Endothelial cell of umbilical vein (primary cell): Measurements from ENCODE around the gene ECSIT. TPM values are rescaled to one million over a fixed set of nuclear protein-coding genes. Genes with fewer than 3 reads are reported as not detected.

Experiments
- BruUV-seq: library from RNA; stranded (reverse); fragments of 400-500 nt; replicated peaks from 2 replicates; lab custom pipeline; 2021; lab: Mats Ljungman, UMichigan
- CTCF ChIA-PET: fragments of 300-600, 350-600 bp; sonication (Branson Sonifier 250); formaldehyde crosslinking; loops from one replicate; lab custom pipeline; 2021; ENCODE audit warnings: antibody characterized with exemption, inconsistent platforms; lab: Charles Lee
- POLR2A ChIA-PET: fragments of 300-600, 350-600 bp; sonication (Branson Sonifier 250); formaldehyde crosslinking; loops from one replicate; lab custom pipeline; 2021; ENCODE audit warnings: antibody characterized with exemption, inconsistent platforms; lab: Charles Lee
- DNase-seq: peaks from one replicate; pipeline ENCODE4 v3.0.0-alpha.2; 2011; ENCODE audit warnings: low read depth, low spot score
- FAIRE-seq: peaks from 2 replicates; lab custom pipeline; 2011; peaks lifted over from hg19 to GRCh38; lab: Jason Lieb, UNC
- H2AFZ ChIP-seq: 2 replicates; pipeline ENCODE4 v1.6.0; 2012; ENCODE audit warnings: low read depth, low read length, control low read depth, inconsistent platforms
- H3K27ac ChIP-seq: 2 replicates; pipeline ENCODE4 v1.5.1; 2011; ENCODE audit warnings: low read depth, mild to moderate bottlenecking, control low read depth, low read length, moderate library complexity; ENCODE audit not compliant: insufficient read depth
- H3K27me3 ChIP-seq, 2 experiments: 2 replicates each; pipeline versions ENCODE4 v1.6.0 to v1.6.1; 2011; ENCODE audit warnings: low read length in 2 of 2, mixed read lengths in 1 of 2; ENCODE audit not compliant: control insufficient read depth in 2 of 2, insufficient read depth in 2 of 2
- H3K36me3 ChIP-seq, 2 experiments: 2 replicates in 1 of 2; 3 replicates in 1 of 2; pipeline ENCODE4 v1.5.1; 2011; ENCODE audit warnings: low read length in 2 of 2, mild to moderate bottlenecking in 1 of 2, moderate library complexity in 1 of 2; ENCODE audit not compliant: control insufficient read depth in 2 of 2, insufficient read depth in 2 of 2; ENCODE audit errors: extremely low read depth in 1 of 2
- H3K4me1 ChIP-seq: 3 replicates; pipeline ENCODE4 v1.5.1; 2011; ENCODE audit warnings: mild to moderate bottlenecking, low read length; ENCODE audit not compliant: control insufficient read depth, insufficient read depth; ENCODE audit errors: extremely low read depth
- H3K4me2 ChIP-seq: 2 replicates; pipeline ENCODE4 v1.6.1; 2011; ENCODE audit warnings: low read length, control low read depth, mixed read lengths; ENCODE audit not compliant: insufficient read depth
- H3K4me3 ChIP-seq, 3 experiments: fragments of 200-600 bp in 1 of 3; sonication (generic), shearing (Covaris generic) in 1 of 3; replicated peaks in 1 of 3; 2 replicates each; pipeline ENCODE4 v1.5.1; 2011 to 2016; ENCODE audit warnings: control low read depth in 3 of 3, low read length in 3 of 3, mild to moderate bottlenecking in 2 of 3, inconsistent platforms in 1 of 3, low read depth in 1 of 3, moderate library complexity in 1 of 3; ENCODE audit not compliant: insufficient read depth in 1 of 3
- H3K79me2 ChIP-seq: 2 replicates; pipeline ENCODE4 v1.6.0; 2012; ENCODE audit warnings: low read length, inconsistent platforms; ENCODE audit not compliant: control insufficient read depth, insufficient read depth
- H3K9ac ChIP-seq: replicated peaks from 2 replicates; pipeline ENCODE3; 2011; ENCODE audit warnings: low read length, control low read depth; ENCODE audit not compliant: insufficient read depth; ENCODE audit errors: extremely low read depth
- H3K9me1 ChIP-seq: replicated peaks from 3 replicates; pipeline ENCODE4 v1.6.0; 2011; ENCODE audit warnings: mild to moderate bottlenecking, low read length; ENCODE audit not compliant: control insufficient read depth, insufficient read depth; ENCODE audit errors: extremely low read depth
- H3K9me3 ChIP-seq: replicated peaks from 2 replicates; pipeline ENCODE4 v1.5.1; 2012; ENCODE audit warnings: low read length, inconsistent platforms; ENCODE audit not compliant: control insufficient read depth, insufficient read depth
- H4K20me1 ChIP-seq: replicated peaks from 2 replicates; pipeline ENCODE3; 2011; ENCODE audit warnings: mild to moderate bottlenecking, low read length; ENCODE audit not compliant: control insufficient read depth, insufficient read depth; ENCODE audit errors: extremely low read depth
- CTCF ChIP-seq, 2 donors: IDR thresholded peaks; 1 replicate in 1 of 2; 2 replicates in 1 of 2; pipeline ENCODE4 v1.5.1; 2011; ENCODE audit warnings: low read length in 2 of 2, mild to moderate bottlenecking in 2 of 2, moderate library complexity in 2 of 2, control low read depth in 1 of 2, inconsistent platforms in 1 of 2, low read depth in 1 of 2; ENCODE audit not compliant: insufficient read depth in 1 of 2; ENCODE audit errors: extremely low read depth in 1 of 2
- EZH2 ChIP-seq: IDR thresholded peaks from 2 replicates; pipeline ENCODE4 v1.6.1; 2012; ENCODE audit warnings: borderline replicate concordance, low read depth, mild to moderate bottlenecking, moderate library complexity, low read length, inconsistent platforms; ENCODE audit not compliant: severe bottlenecking
- FOS ChIP-seq: IDR thresholded peaks from 2 replicates; pipeline ENCODE4 v1.6.1; 2011; ENCODE audit warnings: mild to moderate bottlenecking, low read length, moderate library complexity, borderline replicate concordance; ENCODE audit not compliant: insufficient read depth
- GATA2 ChIP-seq: IDR thresholded peaks from 2 replicates; pipeline ENCODE4 v1.7.0; 2011; ENCODE audit warnings: low read depth, mild to moderate bottlenecking, moderate library complexity, mixed read lengths, low read length; ENCODE audit not compliant: insufficient read length, insufficient read depth
- JUN ChIP-seq: IDR thresholded peaks from 2 replicates; pipeline ENCODE4 v1.6.1; 2011; ENCODE audit warnings: borderline replicate concordance, low read depth; ENCODE audit not compliant: insufficient read length, insufficient read depth
- MYC ChIP-seq: IDR thresholded peaks from one replicate; pipeline ENCODE4 v1.6.1; 2011; ENCODE audit warnings: mild to moderate bottlenecking, low read depth, low read length
- POLR2A ChIP-seq: IDR thresholded peaks from 2 replicates; pipeline ENCODE4 v1.6.1; 2012; ENCODE audit warnings: low read depth, mild to moderate bottlenecking, control low read depth, low read length
- POLR2AphosphoS5 ChIP-seq: IDR thresholded peaks from 2 replicates; pipeline ENCODE4 v1.6.1; 2012; ENCODE audit warnings: low read depth, mild to moderate bottlenecking, control low read depth, low read length, moderate library complexity; ENCODE audit not compliant: insufficient read depth
- dilution Hi-C: fragments of 300-500 bp; cut with MboI; formaldehyde crosslinking; loops from one replicate; pipeline ENCODE4 v1.15.0; 2019; ENCODE audit warnings: low sequenced_read_pairs; ENCODE audit not compliant: extremely low pct_ligation_motif_present
- intact Hi-C: fragments of 100-400 bp; cut with micrococcal nuclease; formaldehyde crosslinking; loops from one replicate; pipeline ENCODE4 v1.10.0; 2022
- polyA plus RNA-seq, 4 experiments: library from polyadenylated mRNA; depleted of rRNA in 3 of 4; stranded (reverse) in 3 of 4; unstranded in 1 of 4; fragments of >200 nt; gene quantifications; 2 replicates each; pipeline versions ENCODE4 v1.2.1 to v1.2.3, GENCODE V29; 2011 to 2012; ENCODE audit warnings: missing spikeins in 1 of 4
- total RNA-seq: library from RNA; stranded (reverse); gene quantifications from 2 replicates; pipeline ENCODE4 v1.2.3, GENCODE V29; 2021
- TF ChIP-seq, protein P1 (sequence below): IDR thresholded peaks from 2 replicates; pipeline ENCODE4 v1.6.1; 2011; ENCODE audit not compliant: insufficient read depth, insufficient read length

Gene ECSIT
- total and polyA plus RNA-seq, 2 donors (not counting 3 experiments of a cell fraction or from before 2014, with no cell fraction given): 32.4 to 47.2 TPM

- dilution Hi-C loops: no loop called here
- POLR2A ChIA-PET: no interaction called here
Measured at GRCh38 chr19:11489378-11489777, 39.6 kb downstream of the ECSIT start.

DNA sequence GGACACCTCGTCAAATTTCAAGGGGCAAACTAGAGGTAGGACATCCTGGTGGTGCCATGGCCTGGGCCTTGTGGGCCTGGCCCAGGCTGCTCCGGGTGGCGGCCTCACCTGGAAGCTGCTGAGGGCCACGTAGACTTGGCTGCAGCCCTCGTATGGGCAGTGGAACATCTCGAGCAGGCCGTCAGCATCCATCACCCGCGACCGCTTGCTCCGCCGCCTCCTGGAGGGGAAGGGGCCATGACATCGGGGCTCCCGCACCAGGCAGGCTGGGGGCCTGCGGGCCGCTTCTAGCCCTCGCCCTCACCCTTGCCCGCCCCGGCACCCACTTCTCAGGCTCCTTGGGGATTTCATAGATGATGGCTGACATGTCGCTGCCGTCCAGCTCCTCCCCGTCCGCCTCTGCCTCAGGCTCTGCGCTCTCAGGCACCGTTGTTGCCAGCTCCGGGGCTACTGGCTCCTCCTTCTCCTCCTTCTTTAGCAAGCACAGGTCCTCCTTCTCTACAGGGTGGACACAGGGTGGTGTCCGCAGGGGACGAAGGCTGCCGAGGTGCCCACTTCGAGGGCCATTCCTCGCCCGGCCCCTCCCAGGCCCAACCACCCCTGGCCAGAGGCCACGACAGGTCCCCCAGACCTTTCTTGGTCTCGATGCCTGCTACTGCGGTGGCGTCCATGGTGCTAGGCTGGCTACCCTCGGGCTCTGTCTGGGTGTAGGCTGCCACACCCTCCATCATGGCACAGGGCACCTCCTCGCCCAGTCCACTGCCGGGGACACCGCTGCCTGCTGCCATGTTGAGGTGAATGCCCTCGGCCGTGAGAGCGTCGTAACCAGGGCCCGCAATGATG, 42.1 kb downstream of the ECSIT start:
- Histone ChIP-seq H3K4me3 (no peak overlapping the region), H3K4me2 (no peak overlapping the region), H3K9me3 (no peaks in the 10 kb centered on the region), H3K4me1 (peaks cover 3% of the 10 kb centered on the region), H3K79me2 (no peaks in the 10 kb centered on the region), H3K27ac (no peak overlapping the region), H3K9ac (no peak overlapping the region), H3K36me3 (no peaks in the 10 kb centered on the region), H3K9me1 (no peaks in the 10 kb centered on the region), H3K27me3 (peaks cover 0 to 4% of the 10 kb centered on the region in 2 experiments), H2AFZ (no peak overlapping the region), H4K20me1 (no peaks in the 10 kb centered on the region)
- dilution Hi-C loops (no loop called here), intact Hi-C loops (no loop called here)
- ChIA-PET POLR2A (no interaction called here), CTCF (interaction anchor here (0.6 kb wide), 1 partner anchor 146 kb away, joined by 3 read pairs; no protein-coding TSS in a partner anchor)
- no TSS peak for BruUV-seq
- DNase-seq: no peak
- no peak for FAIRE-seq
- no peak for TF ChIP-seq POLR2A
- no peak for TF ChIP-seq POLR2AphosphoS5
- TF ChIP-seq FOS: no peak
- no peak for TF ChIP-seq GATA2
- TF ChIP-seq, protein P1, sequence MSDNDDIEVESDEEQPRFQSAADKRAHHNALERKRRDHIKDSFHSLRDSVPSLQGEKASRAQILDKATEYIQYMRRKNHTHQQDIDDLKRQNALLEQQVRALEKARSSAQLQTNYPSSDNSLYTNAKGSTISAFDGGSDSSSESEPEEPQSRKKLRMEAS: no peak
- TF ChIP-seq JUN: no peak
- no peak for TF ChIP-seq CTCF (IDR thresholded peaks at IDR 0.05; ENCODE audit: extremely low read depth in 1 of 2, insufficient read depth in 1 of 2, low read depth in 1 of 2, low read length in 2 of 2)
- TF ChIP-seq MYC: no peak
- no peak for TF ChIP-seq EZH2

More at GRCh38 chr19:11489378-11489777, 39.6 kb downstream of the ECSIT start:
- Histone ChIP-seq H4K20me1 (no peaks in the 10 kb centered on the region), H3K9ac (no peak overlapping the region), H2AFZ (no peak overlapping the region), H3K4me1 (no peaks in the 10 kb centered on the region), H3K27ac (no peak overlapping the region), H3K4me3 (no peak overlapping the region), H3K36me3 (no peaks in the 10 kb centered on the region), H3K79me2 (no peaks in the 10 kb centered on the region), H3K27me3 (no peaks in the 10 kb centered on the region), H3K4me2 (no peak overlapping the region), H3K9me3 (no peaks in the 10 kb centered on the region), H3K9me1 (no peaks in the 10 kb centered on the region)
- BruUV-seq: no TSS peak
- TF ChIP-seq, protein P1: no peak
- TF ChIP-seq JUN: no peak
- TF ChIP-seq GATA2: no peak
- TF ChIP-seq POLR2AphosphoS5: no peak
- no peak for TF ChIP-seq FOS
- intact Hi-C loops: no loop called here
- FAIRE-seq (no peak), DNase-seq (no peak)
- CTCF ChIA-PET: no interaction called here
